Measurements from ENCODE around the gene THRB. TPM values are rescaled to one million over a fixed set of nuclear protein-coding genes. Genes with fewer than 3 reads are reported as not detected.

Gene THRB
- total RNA-seq, 1 donor from 2014 or later = 32.8 TPM

DNA sequence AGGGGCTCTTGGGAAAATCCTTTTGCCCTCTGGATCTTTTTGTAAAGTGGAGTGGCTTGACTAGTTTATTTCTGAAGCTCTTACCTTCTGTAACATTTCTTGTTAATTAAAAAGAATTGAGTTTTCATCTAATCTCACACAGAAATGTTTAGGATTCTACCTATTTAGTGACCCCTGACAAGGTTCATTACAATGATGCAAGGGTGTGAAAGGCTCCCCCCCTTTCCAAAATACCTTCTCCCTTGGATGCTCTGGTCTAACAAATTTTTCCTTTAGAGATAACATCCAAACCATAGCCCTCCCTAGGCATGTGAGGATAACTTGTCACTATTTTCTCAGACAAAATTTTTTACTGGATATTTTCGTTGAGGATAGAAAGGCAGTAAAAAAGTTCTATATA, 223.9 kb downstream of the THRB start:
- intact Hi-C loops (cut with micrococcal nuclease) = no loop called here
- Histone ChIP-seq H3K9me3 (replicated peaks) (no peaks in the 10 kb centered on the region), H3K27ac (replicated peaks) (no peak overlapping the region), H3K27me3 (ENCODE audit: low read depth) (no peaks in the 10 kb centered on the region), H3K4me1 (no peaks in the 10 kb centered on the region), H3K4me3 (no peak overlapping the region), H3K36me3 (no peaks in the 10 kb centered on the region)
- DNase-seq = no peak
- TF ChIP-seq, protein P1, sequence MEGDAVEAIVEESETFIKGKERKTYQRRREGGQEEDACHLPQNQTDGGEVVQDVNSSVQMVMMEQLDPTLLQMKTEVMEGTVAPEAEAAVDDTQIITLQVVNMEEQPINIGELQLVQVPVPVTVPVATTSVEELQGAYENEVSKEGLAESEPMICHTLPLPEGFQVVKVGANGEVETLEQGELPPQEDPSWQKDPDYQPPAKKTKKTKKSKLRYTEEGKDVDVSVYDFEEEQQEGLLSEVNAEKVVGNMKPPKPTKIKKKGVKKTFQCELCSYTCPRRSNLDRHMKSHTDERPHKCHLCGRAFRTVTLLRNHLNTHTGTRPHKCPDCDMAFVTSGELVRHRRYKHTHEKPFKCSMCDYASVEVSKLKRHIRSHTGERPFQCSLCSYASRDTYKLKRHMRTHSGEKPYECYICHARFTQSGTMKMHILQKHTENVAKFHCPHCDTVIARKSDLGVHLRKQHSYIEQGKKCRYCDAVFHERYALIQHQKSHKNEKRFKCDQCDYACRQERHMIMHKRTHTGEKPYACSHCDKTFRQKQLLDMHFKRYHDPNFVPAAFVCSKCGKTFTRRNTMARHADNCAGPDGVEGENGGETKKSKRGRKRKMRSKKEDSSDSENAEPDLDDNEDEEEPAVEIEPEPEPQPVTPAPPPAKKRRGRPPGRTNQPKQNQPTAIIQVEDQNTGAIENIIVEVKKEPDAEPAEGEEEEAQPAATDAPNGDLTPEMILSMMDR (IDR thresholded peaks at IDR 0.05; ENCODE audit: borderline replicate concordance) = no peak

DNA sequence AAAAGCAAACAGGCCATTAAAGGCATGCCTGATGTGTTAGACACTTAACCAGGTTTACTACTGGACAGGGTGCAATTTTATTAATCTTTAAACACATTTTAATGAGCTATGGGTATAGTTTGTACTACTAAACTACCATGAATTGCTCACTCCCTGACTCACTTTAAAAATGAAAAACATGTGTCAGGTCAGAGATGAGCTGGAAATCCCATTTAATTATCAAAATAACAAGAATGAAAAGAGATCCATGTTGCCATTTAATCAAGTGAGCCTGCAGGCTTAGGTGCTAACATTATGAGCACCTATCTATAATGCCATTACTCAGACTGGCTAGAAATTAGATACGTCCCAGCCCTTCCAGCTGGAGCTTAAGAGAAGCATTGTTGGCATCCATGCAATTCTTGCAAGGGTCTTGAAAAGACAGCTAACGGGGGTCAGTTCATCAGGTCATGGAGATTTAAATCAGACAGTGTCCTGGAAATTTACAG, 224.4 kb downstream of the THRB start:
- H3K27ac ChIP-seq (replicated peaks) = no peak overlapping the region
- H3K27me3 ChIP-seq (ENCODE audit: low read depth) = no peaks in the 10 kb centered on the region
- H3K9me3 ChIP-seq (replicated peaks) = no peaks in the 10 kb centered on the region
- H3K4me1 ChIP-seq = no peaks in the 10 kb centered on the region
- intact Hi-C loops (cut with micrococcal nuclease) = no loop called here
- DNase-seq = no peak
- H3K4me3 ChIP-seq = no peak overlapping the region
- H3K36me3 ChIP-seq = no peaks in the 10 kb centered on the region
- TF ChIP-seq, protein P1 (IDR thresholded peaks at IDR 0.05; ENCODE audit: borderline replicate concordance) = no peak

DNA sequence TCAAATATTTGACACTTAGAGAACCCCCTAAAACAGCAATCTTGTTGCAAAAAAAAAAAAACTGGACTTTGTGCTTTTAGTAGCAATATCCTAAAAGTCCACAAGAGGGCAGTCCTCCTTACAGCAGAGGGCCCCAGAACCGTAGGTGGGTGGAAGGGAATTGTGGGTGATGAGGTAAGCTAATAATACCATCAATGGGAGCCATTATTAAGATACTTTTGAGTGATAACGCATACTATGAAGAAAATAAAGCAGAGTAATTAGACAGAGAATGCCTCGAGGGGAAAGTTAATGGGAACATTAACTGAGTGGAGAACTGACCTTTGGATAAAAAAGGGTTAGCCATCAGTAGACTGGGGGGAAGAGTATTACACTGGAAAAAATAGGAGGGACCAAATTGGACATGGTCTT, 229.9 kb downstream of the THRB start:
- DNase-seq = no peak
- no peaks in the 10 kb centered on the region for H3K36me3 ChIP-seq
- H3K4me1 ChIP-seq = peaks cover 21% of the 10 kb centered on the region
- no peak overlapping the region for H3K27ac ChIP-seq (replicated peaks)
- TF ChIP-seq, protein P1 (IDR thresholded peaks at IDR 0.05; ENCODE audit: borderline replicate concordance) = peak; percentile 77
- no peaks in the 10 kb centered on the region for H3K27me3 ChIP-seq (ENCODE audit: low read depth)
- no peaks in the 10 kb centered on the region for H3K9me3 ChIP-seq (replicated peaks)
- intact Hi-C loops (cut with micrococcal nuclease) = loop anchor here (10.0 kb wide), 1 partner anchor 230 kb away; the partner anchor contains the start of gene THRB
- no peak overlapping the region for H3K4me3 ChIP-seq

DNA sequence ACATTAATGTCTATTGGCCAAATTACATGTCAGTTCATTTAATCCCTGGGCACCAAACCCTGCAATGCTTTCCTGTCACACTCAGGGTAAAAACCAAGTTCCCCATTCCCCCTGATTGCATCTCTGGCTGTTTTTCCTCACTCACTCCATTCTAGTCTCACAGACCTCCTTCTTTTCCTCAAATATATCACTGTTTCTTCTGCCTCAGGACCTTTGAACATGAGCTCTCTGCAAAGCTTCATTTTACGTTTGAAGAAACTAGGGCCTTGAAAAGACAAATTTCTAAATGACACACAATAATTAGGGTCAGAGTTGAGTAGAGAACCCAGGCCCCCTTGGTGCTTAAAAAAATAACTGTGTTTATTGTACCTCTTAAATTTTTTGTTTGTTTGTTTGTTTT, 230.6 kb downstream of the THRB start:
- no peak overlapping the region for H3K27ac ChIP-seq (replicated peaks)
- no peak overlapping the region for H3K4me3 ChIP-seq

GRCh38 chr3:24263069-24263668, 231.5 kb downstream of the THRB start:
- no peaks in the 10 kb centered on the region for H3K27me3 ChIP-seq (ENCODE audit: low read depth)
- peaks cover 32% of the 10 kb centered on the region for H3K4me1 ChIP-seq
- TF ChIP-seq, protein P1 (IDR thresholded peaks at IDR 0.05; ENCODE audit: borderline replicate concordance) = no peak
- no peaks in the 10 kb centered on the region for H3K36me3 ChIP-seq
- no peak overlapping the region for H3K27ac ChIP-seq (replicated peaks)
- DNase-seq = no peak
- no peaks in the 10 kb centered on the region for H3K9me3 ChIP-seq (replicated peaks)
- no peak overlapping the region for H3K4me3 ChIP-seq
- intact Hi-C loops (cut with micrococcal nuclease) = loop anchor here (10.0 kb wide), 1 partner anchor 232 kb away; the partner anchor contains the start of gene THRB

More for the DNA sequence above, 230.6 kb downstream of the THRB start:
- Histone ChIP-seq H3K36me3 (no peaks in the 10 kb centered on the region), H3K27me3 (ENCODE audit: low read depth) (no peaks in the 10 kb centered on the region), H3K9me3 (replicated peaks) (no peaks in the 10 kb centered on the region), H3K4me1 (peaks cover 23% of the 10 kb centered on the region)
- DNase-seq = no peak
- TF ChIP-seq, protein P1 (IDR thresholded peaks at IDR 0.05; ENCODE audit: borderline replicate concordance) = no peak
- intact Hi-C loops (cut with micrococcal nuclease) = loop anchor here (10.0 kb wide), 1 partner anchor 231 kb away; the partner anchor contains the start of gene THRB
